RWPE1 (cell line): Measurements from ENCODE around the gene MYH6.

ENCODE experiments used
- CTCF ChIA-PET: fragments of 350-600 bp; sonication (Branson Sonifier 250); formaldehyde crosslinking; extraction: SDS; loops from one replicate; lab custom pipeline; 2021; lab: Yijun Ruan, JAX
- POLR2A ChIA-PET: fragments of 400-600 bp; formaldehyde crosslinking; extraction: SDS; loops from one replicate; lab custom pipeline; 2020; ENCODE audit warnings: antibody characterized with exemption; ENCODE audit not compliant: low non-redundant PET; lab: Yijun Ruan, JAX
- DNase-seq: peaks from one replicate; pipeline ENCODE4 v3.0.0; 2012; ENCODE audit warnings: low spot score
- H3K27ac ChIP-seq: fragments of 450-650 bp; 2 replicates; pipeline ENCODE4 v1.5.1; 2017
- CTCF ChIP-seq: fragments of 450-650 bp; conservative IDR thresholded peaks from 2 replicates; pipeline ENCODE4 v1.5.1; 2017; ENCODE audit warnings: low read depth, mild to moderate bottlenecking

Gene MYH6

GRCh38 chr14:23409966-23410635, 2.0 kb upstream of the MYH6 start:
- TF ChIP-seq CTCF = no peak
- no peak for DNase-seq
- ChIA-PET CTCF (no interaction called here), POLR2A (no interaction called here)
- no peak overlapping the region for H3K27ac ChIP-seq

- DNase-seq = no peak
- no peak for TF ChIP-seq CTCF
- H3K27ac ChIP-seq = no peak overlapping the region
- POLR2A ChIA-PET = no interaction called here
- CTCF ChIA-PET = no interaction called here
Measured at GRCh38 chr14:23409475-23409874, 1.4 kb upstream of the MYH6 start.

- DNase-seq = no peak
- POLR2A ChIA-PET = no interaction called here
Measured at GRCh38 chr14:23408307-23408630, 196 bp upstream of the MYH6 start.

GRCh38 chr14:23406725-23407355, 1.2 kb downstream of the MYH6 start:
- H3K27ac ChIP-seq = no peak overlapping the region
- TF ChIP-seq CTCF = no peak
- no peak for DNase-seq
- CTCF ChIA-PET = interaction anchor here (0.6 to 0.9 kb wide), 2 partner anchors 10 to 61 kb away, joined by 3 read pairs; no protein-coding TSS in a partner anchor
- POLR2A ChIA-PET = no interaction called here

More at GRCh38 chr14:23408307-23408630, 196 bp upstream of the MYH6 start:
- H3K27ac ChIP-seq = no peak overlapping the region
- TF ChIP-seq CTCF = no peak
- CTCF ChIA-PET = no interaction called here

- ChIA-PET POLR2A (no interaction called here), CTCF (interaction anchor here (0.9 kb wide), 1 partner anchor 60 kb away, joined by 3 read pairs; no protein-coding TSS in a partner anchor)
- TF ChIP-seq CTCF = no peak
- no peak overlapping the region for H3K27ac ChIP-seq
- DNase-seq = no peak
Measured at GRCh38 chr14:23406244-23406643, 1.8 kb downstream of the MYH6 start.

GRCh38 chr14:23405516-23406025, 2.5 kb downstream of the MYH6 start:
- no peak for TF ChIP-seq CTCF
- ChIA-PET POLR2A (no interaction called here), CTCF (interaction anchor here (0.9 kb wide), 1 partner anchor 60 kb away, joined by 3 read pairs; no protein-coding TSS in a partner anchor)
- H3K27ac ChIP-seq = no peak overlapping the region
- no peak for DNase-seq
